CD4-positive, alpha-beta T cell treated with Interleukin-6 at 100 ng/mL for 8 hours (primary cell): ENCODE data around the gene SAMD1.
"Not testable (repeated sequence)": the region's sequence is repeated elsewhere in the genome, so short reads cannot be mapped to it uniquely, and the experiment has no call there.

ENCODE experiments used
- DNase-seq: peaks from one replicate; pipeline ENCODE4 v3.0.0-alpha.2; 2020; ENCODE audit warnings: mixed read lengths, low spot score

Gene SAMD1

GRCh38 chr19:14061081-14061749 lies 29.3 kb downstream of the SAMD1 start:
- no peak for DNase-seq

GRCh38 chr19:14059652-14060155 lies 30.8 kb downstream of the SAMD1 start:
- no peak for DNase-seq

- DNase-seq: peak; percentile 21
Measured at GRCh38 chr19:14059093-14059480, 31.5 kb downstream of the SAMD1 start.

GRCh38 chr19:14058182-14059092 lies 32.1 kb downstream of the SAMD1 start:
- DNase-seq: no peak

GRCh38 chr19:14056741-14057356 lies 33.7 kb downstream of the SAMD1 start:
- DNase-seq: no peak

GRCh38 chr19:14056069-14056666 lies 34.4 kb downstream of the SAMD1 start:
- DNase-seq: no peak

GRCh38 chr19:14055396-14055795 lies 35.2 kb downstream of the SAMD1 start:
- no peak for DNase-seq

- no peak for DNase-seq
Measured at GRCh38 chr19:14054721-14055120, 35.8 kb downstream of the SAMD1 start.

- no peak for DNase-seq
Measured at GRCh38 chr19:14054099-14054498, 36.5 kb downstream of the SAMD1 start.

GRCh38 chr19:14053500-14053899 lies 37.1 kb downstream of the SAMD1 start:
- DNase-seq: no peak

GRCh38 chr19:14053032-14053431 lies 37.5 kb downstream of the SAMD1 start:
- DNase-seq: no peak

GRCh38 chr19:14052470-14052869 lies 38.1 kb downstream of the SAMD1 start:
- DNase-seq: no peak

GRCh38 chr19:14051980-14052379 lies 38.6 kb downstream of the SAMD1 start:
- no peak for DNase-seq

GRCh38 chr19:14050961-14051360 lies 39.6 kb downstream of the SAMD1 start:
- not testable (repeated sequence) for DNase-seq

GRCh38 chr19:14050512-14050911 lies 40.0 kb downstream of the SAMD1 start:
- DNase-seq: no peak

- DNase-seq: peak; percentile 60
Measured at GRCh38 chr19:14048443-14049153, 42.0 kb downstream of the SAMD1 start.

- not testable (repeated sequence) for DNase-seq
Measured at GRCh38 chr19:14047866-14048265, 42.7 kb downstream of the SAMD1 start.

GRCh38 chr19:14042659-14043608 lies 47.6 kb downstream of the SAMD1 start:
- DNase-seq: peak; percentile 29

- DNase-seq: no peak
Measured at GRCh38 chr19:14039181-14039580, 51.4 kb downstream of the SAMD1 start.
